Measurements from ENCODE around the gene STEAP2. TPM values are rescaled to one million over a fixed set of nuclear protein-coding genes. Genes with fewer than 3 reads are reported as not detected.

The STEAP2 gene
- total RNA-seq, 2 donors from 2014 or later, result 22.2 to 26.7 TPM

- TF ChIP-seq CTCF (IDR thresholded peaks at IDR 0.05), result no peak
- H3K9me3 ChIP-seq, result no peaks in the 10 kb centered on the region
- no peak overlapping the region for H3K27ac ChIP-seq
- H3K4me1 ChIP-seq, result no peaks in the 10 kb centered on the region
- no peak overlapping the region for H3K4me3 ChIP-seq
- H3K27me3 ChIP-seq, result no peaks in the 10 kb centered on the region
- H3K36me3 ChIP-seq, result peaks cover 15% of the 10 kb centered on the region
- no peak for DNase-seq (ENCODE audit: low spot score)
Measured at GRCh38 chr7:90229682-90230081, 18.1 kb downstream of the STEAP2 start.

- no peaks in the 10 kb centered on the region for H3K9me3 ChIP-seq
- TF ChIP-seq CTCF (IDR thresholded peaks at IDR 0.05), result no peak
- H3K27ac ChIP-seq, result no peak overlapping the region
- no peak overlapping the region for H3K4me3 ChIP-seq
- DNase-seq (ENCODE audit: low spot score), result no peak
- no peaks in the 10 kb centered on the region for H3K4me1 ChIP-seq
- no peaks in the 10 kb centered on the region for H3K27me3 ChIP-seq
- peaks cover 15% of the 10 kb centered on the region for H3K36me3 ChIP-seq
Measured at GRCh38 chr7:90230834-90231233, 19.3 kb downstream of the STEAP2 start.

GRCh38 chr7:90231304-90231703 is 19.8 kb downstream of the STEAP2 start:
- Histone ChIP-seq H3K27ac (no peak overlapping the region), H3K4me1 (no peaks in the 10 kb centered on the region), H3K27me3 (no peaks in the 10 kb centered on the region), H3K36me3 (peaks cover 15% of the 10 kb centered on the region), H3K9me3 (no peaks in the 10 kb centered on the region), H3K4me3 (no peak overlapping the region)
- no peak for DNase-seq (ENCODE audit: low spot score)
- no peak for TF ChIP-seq CTCF (IDR thresholded peaks at IDR 0.05)

GRCh38 chr7:90232430-90232829 is 20.9 kb downstream of the STEAP2 start:
- Histone ChIP-seq H3K36me3 (peaks cover 5% of the 10 kb centered on the region), H3K27me3 (no peaks in the 10 kb centered on the region), H3K4me1 (no peaks in the 10 kb centered on the region), H3K4me3 (no peak overlapping the region), H3K27ac (no peak overlapping the region), H3K9me3 (no peaks in the 10 kb centered on the region)
- no peak for DNase-seq (ENCODE audit: low spot score)
- no peak for TF ChIP-seq CTCF (IDR thresholded peaks at IDR 0.05)

- Histone ChIP-seq H3K27ac (no peak overlapping the region), H3K4me3 (no peak overlapping the region), H3K4me1 (no peaks in the 10 kb centered on the region), H3K36me3 (no peaks in the 10 kb centered on the region), H3K9me3 (no peaks in the 10 kb centered on the region), H3K27me3 (no peaks in the 10 kb centered on the region)
- TF ChIP-seq CTCF (IDR thresholded peaks at IDR 0.05), result no peak
- DNase-seq (ENCODE audit: low spot score), result no peak
Measured at GRCh38 chr7:90233569-90233968, 22.0 kb downstream of the STEAP2 start.

- Histone ChIP-seq H3K36me3 (no peaks in the 10 kb centered on the region), H3K27me3 (no peaks in the 10 kb centered on the region), H3K9me3 (no peaks in the 10 kb centered on the region), H3K4me1 (no peaks in the 10 kb centered on the region), H3K27ac (no peak overlapping the region), H3K4me3 (no peak overlapping the region)
- no peak for TF ChIP-seq CTCF (IDR thresholded peaks at IDR 0.05)
- no peak for DNase-seq (ENCODE audit: low spot score)
Measured at GRCh38 chr7:90236721-90237289, 25.3 kb downstream of the STEAP2 start.
